Endothelial cell of umbilical vein (primary cell): ENCODE measurements around the gene CDKN1A. TPM values are rescaled to one million over a fixed set of nuclear protein-coding genes. Genes with fewer than 3 reads are reported as not detected.

Experiments used
- BruUV-seq: library from RNA; stranded (reverse); fragments of 400-500 nt; replicated peaks from 2 replicates; lab custom pipeline; 2021; lab: Mats Ljungman, UMichigan
- CTCF ChIA-PET: fragments of 300-600, 350-600 bp; sonication (Branson Sonifier 250); formaldehyde crosslinking; loops from one replicate; lab custom pipeline; 2021; ENCODE audit warnings: antibody characterized with exemption, inconsistent platforms; lab: Charles Lee
- POLR2A ChIA-PET: fragments of 300-600, 350-600 bp; sonication (Branson Sonifier 250); formaldehyde crosslinking; loops from one replicate; lab custom pipeline; 2021; ENCODE audit warnings: antibody characterized with exemption, inconsistent platforms; lab: Charles Lee
- DNase-seq: peaks from one replicate; pipeline ENCODE4 v3.0.0-alpha.2; 2011; ENCODE audit warnings: low read depth, low spot score
- FAIRE-seq: peaks from 2 replicates; lab custom pipeline; 2011; peaks lifted over from hg19 to GRCh38; lab: Jason Lieb, UNC
- H2AFZ ChIP-seq: 2 replicates; pipeline ENCODE4 v1.6.0; 2012; ENCODE audit warnings: low read depth, low read length, control low read depth, inconsistent platforms
- H3K27ac ChIP-seq: 2 replicates; pipeline ENCODE4 v1.5.1; 2011; ENCODE audit warnings: low read depth, mild to moderate bottlenecking, control low read depth, low read length, moderate library complexity; ENCODE audit not compliant: insufficient read depth
- H3K27me3 ChIP-seq, 2 experiments: 2 replicates each; pipeline versions ENCODE4 v1.6.0 to v1.6.1; 2011; ENCODE audit warnings: low read length in 2 of 2, mixed read lengths in 1 of 2; ENCODE audit not compliant: control insufficient read depth in 2 of 2, insufficient read depth in 2 of 2
- H3K36me3 ChIP-seq, 2 experiments: 2 replicates in 1 of 2; 3 replicates in 1 of 2; pipeline ENCODE4 v1.5.1; 2011; ENCODE audit warnings: low read length in 2 of 2, mild to moderate bottlenecking in 1 of 2, moderate library complexity in 1 of 2; ENCODE audit not compliant: control insufficient read depth in 2 of 2, insufficient read depth in 2 of 2; ENCODE audit errors: extremely low read depth in 1 of 2
- H3K4me1 ChIP-seq: 3 replicates; pipeline ENCODE4 v1.5.1; 2011; ENCODE audit warnings: mild to moderate bottlenecking, low read length; ENCODE audit not compliant: control insufficient read depth, insufficient read depth; ENCODE audit errors: extremely low read depth
- H3K4me2 ChIP-seq: 2 replicates; pipeline ENCODE4 v1.6.1; 2011; ENCODE audit warnings: low read length, control low read depth, mixed read lengths; ENCODE audit not compliant: insufficient read depth
- H3K4me3 ChIP-seq, 3 experiments: fragments of 200-600 bp in 1 of 3; sonication (generic), shearing (Covaris generic) in 1 of 3; replicated peaks in 1 of 3; 2 replicates each; pipeline ENCODE4 v1.5.1; 2011 to 2016; ENCODE audit warnings: control low read depth in 3 of 3, low read length in 3 of 3, mild to moderate bottlenecking in 2 of 3, inconsistent platforms in 1 of 3, low read depth in 1 of 3, moderate library complexity in 1 of 3; ENCODE audit not compliant: insufficient read depth in 1 of 3
- H3K79me2 ChIP-seq: 2 replicates; pipeline ENCODE4 v1.6.0; 2012; ENCODE audit warnings: low read length, inconsistent platforms; ENCODE audit not compliant: control insufficient read depth, insufficient read depth
- H3K9ac ChIP-seq: replicated peaks from 2 replicates; pipeline ENCODE3; 2011; ENCODE audit warnings: low read length, control low read depth; ENCODE audit not compliant: insufficient read depth; ENCODE audit errors: extremely low read depth
- H3K9me1 ChIP-seq: replicated peaks from 3 replicates; pipeline ENCODE4 v1.6.0; 2011; ENCODE audit warnings: mild to moderate bottlenecking, low read length; ENCODE audit not compliant: control insufficient read depth, insufficient read depth; ENCODE audit errors: extremely low read depth
- H3K9me3 ChIP-seq: replicated peaks from 2 replicates; pipeline ENCODE4 v1.5.1; 2012; ENCODE audit warnings: low read length, inconsistent platforms; ENCODE audit not compliant: control insufficient read depth, insufficient read depth
- H4K20me1 ChIP-seq: replicated peaks from 2 replicates; pipeline ENCODE3; 2011; ENCODE audit warnings: mild to moderate bottlenecking, low read length; ENCODE audit not compliant: control insufficient read depth, insufficient read depth; ENCODE audit errors: extremely low read depth
- CTCF ChIP-seq, 2 donors: IDR thresholded peaks; 1 replicate in 1 of 2; 2 replicates in 1 of 2; pipeline ENCODE4 v1.5.1; 2011; ENCODE audit warnings: low read length in 2 of 2, mild to moderate bottlenecking in 2 of 2, moderate library complexity in 2 of 2, control low read depth in 1 of 2, inconsistent platforms in 1 of 2, low read depth in 1 of 2; ENCODE audit not compliant: insufficient read depth in 1 of 2; ENCODE audit errors: extremely low read depth in 1 of 2
- EZH2 ChIP-seq: IDR thresholded peaks from 2 replicates; pipeline ENCODE4 v1.6.1; 2012; ENCODE audit warnings: borderline replicate concordance, low read depth, mild to moderate bottlenecking, moderate library complexity, low read length, inconsistent platforms; ENCODE audit not compliant: severe bottlenecking
- FOS ChIP-seq: IDR thresholded peaks from 2 replicates; pipeline ENCODE4 v1.6.1; 2011; ENCODE audit warnings: mild to moderate bottlenecking, low read length, moderate library complexity, borderline replicate concordance; ENCODE audit not compliant: insufficient read depth
- GATA2 ChIP-seq: IDR thresholded peaks from 2 replicates; pipeline ENCODE4 v1.7.0; 2011; ENCODE audit warnings: low read depth, mild to moderate bottlenecking, moderate library complexity, mixed read lengths, low read length; ENCODE audit not compliant: insufficient read length, insufficient read depth
- JUN ChIP-seq: IDR thresholded peaks from 2 replicates; pipeline ENCODE4 v1.6.1; 2011; ENCODE audit warnings: borderline replicate concordance, low read depth; ENCODE audit not compliant: insufficient read length, insufficient read depth
- MAX ChIP-seq: IDR thresholded peaks from 2 replicates; pipeline ENCODE4 v1.6.1; 2011; ENCODE audit not compliant: insufficient read depth, insufficient read length
- MYC ChIP-seq: IDR thresholded peaks from one replicate; pipeline ENCODE4 v1.6.1; 2011; ENCODE audit warnings: mild to moderate bottlenecking, low read depth, low read length
- POLR2A ChIP-seq: IDR thresholded peaks from 2 replicates; pipeline ENCODE4 v1.6.1; 2012; ENCODE audit warnings: low read depth, mild to moderate bottlenecking, control low read depth, low read length
- POLR2AphosphoS5 ChIP-seq: IDR thresholded peaks from 2 replicates; pipeline ENCODE4 v1.6.1; 2012; ENCODE audit warnings: low read depth, mild to moderate bottlenecking, control low read depth, low read length, moderate library complexity; ENCODE audit not compliant: insufficient read depth
- dilution Hi-C: fragments of 300-500 bp; cut with MboI; formaldehyde crosslinking; loops from one replicate; pipeline ENCODE4 v1.15.0; 2019; ENCODE audit warnings: low sequenced_read_pairs; ENCODE audit not compliant: extremely low pct_ligation_motif_present
- intact Hi-C: fragments of 100-400 bp; cut with micrococcal nuclease; formaldehyde crosslinking; loops from one replicate; pipeline ENCODE4 v1.10.0; 2022
- polyA plus RNA-seq, 4 experiments: library from polyadenylated mRNA; depleted of rRNA in 3 of 4; stranded (reverse) in 3 of 4; unstranded in 1 of 4; fragments of >200 nt; gene quantifications; 2 replicates each; pipeline versions ENCODE4 v1.2.1 to v1.2.3, GENCODE V29; 2011 to 2012; ENCODE audit warnings: missing spikeins in 1 of 4
- total RNA-seq: library from RNA; stranded (reverse); gene quantifications from 2 replicates; pipeline ENCODE4 v1.2.3, GENCODE V29; 2021

Gene CDKN1A
- total and polyA plus RNA-seq, 2 donors (not counting 3 experiments of a cell fraction or from before 2014, with no cell fraction given), result 170 to 238 TPM

GRCh38 chr6:36717871-36718540 lies 39.5 kb downstream of the CDKN1A start:
- Histone ChIP-seq H3K9me3 (no peaks in the 10 kb centered on the region), H3K36me3 (no peaks in the 10 kb centered on the region), H4K20me1 (no peaks in the 10 kb centered on the region), H3K27me3 (peaks cover 0 to 1% of the 10 kb centered on the region in 2 experiments), H3K4me1 (no peaks in the 10 kb centered on the region), H3K27ac (no peak overlapping the region), H3K4me2 (no peak overlapping the region), H3K79me2 (no peaks in the 10 kb centered on the region), H3K4me3 (no peak overlapping the region), H3K9ac (no peak overlapping the region), H2AFZ (no peak overlapping the region), H3K9me1 (no peaks in the 10 kb centered on the region)
- CTCF ChIA-PET, result interaction anchor here (1.1 to 1.5 kb wide), 3 partner anchors 12 to 103 kb away, joined by 3 to 7 read pairs (median 3); no protein-coding TSS in a partner anchor
- FAIRE-seq (no peak), DNase-seq (no peak)
- TF ChIP-seq EZH2 (no peak), GATA2 (no peak), MYC (no peak), JUN (no peak), MAX (no peak), POLR2AphosphoS5 (no peak), FOS (no peak), POLR2A (no peak), CTCF (IDR thresholded peaks at IDR 0.05; ENCODE audit: extremely low read depth in 1 of 2, insufficient read depth in 1 of 2, low read depth in 1 of 2, low read length in 2 of 2) (no peak)
- POLR2A ChIA-PET, result no interaction called here
- dilution Hi-C loops (no loop called here), intact Hi-C loops (no loop called here)
- no TSS peak for BruUV-seq
